Measurements from ENCODE around the gene EDNRA.

GRCh38 chr4:147539959-147540358 lies 59.1 kb downstream of the EDNRA start:
- TF ChIP-seq, protein P1, sequence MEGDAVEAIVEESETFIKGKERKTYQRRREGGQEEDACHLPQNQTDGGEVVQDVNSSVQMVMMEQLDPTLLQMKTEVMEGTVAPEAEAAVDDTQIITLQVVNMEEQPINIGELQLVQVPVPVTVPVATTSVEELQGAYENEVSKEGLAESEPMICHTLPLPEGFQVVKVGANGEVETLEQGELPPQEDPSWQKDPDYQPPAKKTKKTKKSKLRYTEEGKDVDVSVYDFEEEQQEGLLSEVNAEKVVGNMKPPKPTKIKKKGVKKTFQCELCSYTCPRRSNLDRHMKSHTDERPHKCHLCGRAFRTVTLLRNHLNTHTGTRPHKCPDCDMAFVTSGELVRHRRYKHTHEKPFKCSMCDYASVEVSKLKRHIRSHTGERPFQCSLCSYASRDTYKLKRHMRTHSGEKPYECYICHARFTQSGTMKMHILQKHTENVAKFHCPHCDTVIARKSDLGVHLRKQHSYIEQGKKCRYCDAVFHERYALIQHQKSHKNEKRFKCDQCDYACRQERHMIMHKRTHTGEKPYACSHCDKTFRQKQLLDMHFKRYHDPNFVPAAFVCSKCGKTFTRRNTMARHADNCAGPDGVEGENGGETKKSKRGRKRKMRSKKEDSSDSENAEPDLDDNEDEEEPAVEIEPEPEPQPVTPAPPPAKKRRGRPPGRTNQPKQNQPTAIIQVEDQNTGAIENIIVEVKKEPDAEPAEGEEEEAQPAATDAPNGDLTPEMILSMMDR (conservative IDR thresholded peaks at IDR 0.05), result no peak
- TF ChIP-seq EZH2 (IDR thresholded peaks at IDR 0.05; ENCODE audit: low read depth), result no peak
